ENCODE data around the gene TCP11L2. TPM values are rescaled to one million over a fixed set of nuclear protein-coding genes. Genes with fewer than 3 reads are reported as not detected.

TCP11L2 gene
- total and polyA plus RNA-seq, 2 of the 13 experiments (the other 11 are each of a cell fraction or from before 2014, with no cell fraction given), result 4.6 to 24.1 TPM

- TF ChIP-seq E2F1 (CRISPR knock-in tag; IDR thresholded peaks at IDR 0.05) (no peak), CENPX (CRISPR knock-in tag; IDR thresholded peaks at IDR 0.05) (no peak), ZNF781 (CRISPR knock-in tag; IDR thresholded peaks at IDR 0.05; ENCODE audit: borderline replicate concordance, not compliant biosample characterization) (no peak), ZBTB38 (CRISPR knock-in tag; IDR thresholded peaks at IDR 0.05) (no peak), PTBP1 (IDR thresholded peaks at IDR 0.05; ENCODE audit: low read depth, low read length, poor library complexity, severe bottlenecking) (no peak), GMEB1 (CRISPR knock-in tag; IDR thresholded peaks at IDR 0.05; ENCODE audit: borderline replicate concordance) (no peak), NFE2L1 (CRISPR knock-in tag; IDR thresholded peaks at IDR 0.05; ENCODE audit: borderline replicate concordance) (no peak), ARID2 (CRISPR knock-in tag; IDR thresholded peaks at IDR 0.05; ENCODE audit: borderline replicate concordance) (no peak), MED13 (CRISPR knock-in tag; IDR thresholded peaks at IDR 0.05) (no peak), ZNF674 (CRISPR knock-in tag; IDR thresholded peaks at IDR 0.05; ENCODE audit: low read depth) (no peak), ZBTB43 (CRISPR knock-in tag; conservative IDR thresholded peaks at IDR 0.05) (no peak), MYPOP (CRISPR knock-in tag; IDR thresholded peaks at IDR 0.05) (no peak), CTCF (CRISPR knock-in tag; IDR thresholded peaks at IDR 0.05) (no peak), ZNF747 (CRISPR knock-in tag; IDR thresholded peaks at IDR 0.05; ENCODE audit: borderline replicate concordance) (no peak), ZNF230 (CRISPR knock-in tag; IDR thresholded peaks at IDR 0.05) (no peak), CEBPZ (IDR thresholded peaks at IDR 0.05; ENCODE audit: low read length) (no peak), ZNF629 (CRISPR knock-in tag; conservative IDR thresholded peaks at IDR 0.05) (no peak), SIX1 (CRISPR knock-in tag; IDR thresholded peaks at IDR 0.05; ENCODE audit: borderline replicate concordance) (no peak)
These were observed 6.2 kb upstream of the TCP11L2 start (continued) for GRCh38 chr12:106296179-106296877.
